ENCODE results near the gene TBCD.

Gene TBCD

GRCh38 chr17:82918508-82918907 is 166.6 kb downstream of the TBCD start:
- no peak overlapping the region for H3K27ac ChIP-seq
- TF ChIP-seq ZFX (IDR thresholded peaks at IDR 0.05; ENCODE audit: borderline replicate concordance): no peak
- no peak for TF ChIP-seq CTCF (IDR thresholded peaks at IDR 0.05)

- no peak for TF ChIP-seq ZFX (IDR thresholded peaks at IDR 0.05; ENCODE audit: borderline replicate concordance)
- TF ChIP-seq CTCF (IDR thresholded peaks at IDR 0.05): no peak
- H3K27ac ChIP-seq: no peak overlapping the region
Observed at GRCh38 chr17:82920150-82920549, 168.3 kb downstream of the TBCD start.

GRCh38 chr17:82920715-82921114 is 168.8 kb downstream of the TBCD start:
- no peak overlapping the region for H3K27ac ChIP-seq
- TF ChIP-seq ZFX (IDR thresholded peaks at IDR 0.05; ENCODE audit: borderline replicate concordance) (no peak), CTCF (IDR thresholded peaks at IDR 0.05) (no peak)

GRCh38 chr17:82921426-82921825 is 169.6 kb downstream of the TBCD start:
- TF ChIP-seq CTCF (IDR thresholded peaks at IDR 0.05) (no peak), ZFX (IDR thresholded peaks at IDR 0.05; ENCODE audit: borderline replicate concordance) (no peak)

GRCh38 chr17:82922646-82923045 is 170.8 kb downstream of the TBCD start:
- TF ChIP-seq ZFX (IDR thresholded peaks at IDR 0.05; ENCODE audit: borderline replicate concordance) (no peak), CTCF (IDR thresholded peaks at IDR 0.05) (no peak)
- no peak overlapping the region for H3K27ac ChIP-seq

More at GRCh38 chr17:82921426-82921825, 169.6 kb downstream of the TBCD start:
- H3K27ac ChIP-seq: no peak overlapping the region

- no peak for TF ChIP-seq ZFX (IDR thresholded peaks at IDR 0.05; ENCODE audit: borderline replicate concordance)
- TF ChIP-seq CTCF (IDR thresholded peaks at IDR 0.05): no peak
- H3K27ac ChIP-seq: no peak overlapping the region
Observed at GRCh38 chr17:82923366-82924113, 171.7 kb downstream of the TBCD start.

- no peak overlapping the region for H3K27ac ChIP-seq
Observed at GRCh38 chr17:82924214-82924613, 172.3 kb downstream of the TBCD start.

More at GRCh38 chr17:82924214-82924613, 172.3 kb downstream of the TBCD start:
- TF ChIP-seq CTCF (IDR thresholded peaks at IDR 0.05) (no peak), ZFX (IDR thresholded peaks at IDR 0.05; ENCODE audit: borderline replicate concordance) (no peak)

All from 22Rv1 (cell line).